IPS DF 4.7 (cell line): ENCODE measurements around the gene TTC21A.

Experiments used
- DNase-seq: peaks from one replicate; pipeline ENCODE4 v3.0.0-alpha.2; 2013; ENCODE audit warnings: low spot score; ENCODE audit errors: extremely low read depth

Gene TTC21A

GRCh38 chr3:39097716-39098472 lies 9.6 kb upstream of the TTC21A start:
- DNase-seq: no peak

DNA sequence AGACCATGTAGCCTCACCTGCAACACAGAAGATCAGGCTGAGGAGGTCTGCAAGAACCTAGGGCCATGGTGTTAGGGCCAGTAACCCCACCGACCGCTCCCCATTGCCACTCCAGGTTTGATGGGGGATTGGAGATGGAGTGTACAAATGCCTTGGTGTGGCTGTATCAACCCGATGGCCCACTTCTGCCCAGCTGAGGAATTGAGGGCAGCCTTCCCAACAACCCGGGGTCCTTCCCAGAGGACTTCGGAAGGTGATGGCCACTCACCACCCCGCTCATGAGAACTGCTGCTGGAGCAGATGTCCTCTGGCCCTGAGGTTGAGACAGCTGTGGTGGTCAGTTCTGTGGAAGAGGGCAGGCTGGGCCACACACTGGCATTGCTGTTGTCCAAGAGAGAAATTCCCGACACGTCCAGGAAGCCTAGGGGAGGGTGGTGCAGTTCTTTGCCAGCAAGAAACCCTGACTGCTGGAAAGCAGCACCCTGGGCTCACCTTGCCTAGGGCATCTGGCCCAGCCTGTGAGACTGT lies 8.9 kb upstream of the TTC21A start:
- DNase-seq: no peak

- no peak for DNase-seq
These were observed 8.2 kb upstream of the TTC21A start for GRCh38 chr3:39099242-39099641.

DNA sequence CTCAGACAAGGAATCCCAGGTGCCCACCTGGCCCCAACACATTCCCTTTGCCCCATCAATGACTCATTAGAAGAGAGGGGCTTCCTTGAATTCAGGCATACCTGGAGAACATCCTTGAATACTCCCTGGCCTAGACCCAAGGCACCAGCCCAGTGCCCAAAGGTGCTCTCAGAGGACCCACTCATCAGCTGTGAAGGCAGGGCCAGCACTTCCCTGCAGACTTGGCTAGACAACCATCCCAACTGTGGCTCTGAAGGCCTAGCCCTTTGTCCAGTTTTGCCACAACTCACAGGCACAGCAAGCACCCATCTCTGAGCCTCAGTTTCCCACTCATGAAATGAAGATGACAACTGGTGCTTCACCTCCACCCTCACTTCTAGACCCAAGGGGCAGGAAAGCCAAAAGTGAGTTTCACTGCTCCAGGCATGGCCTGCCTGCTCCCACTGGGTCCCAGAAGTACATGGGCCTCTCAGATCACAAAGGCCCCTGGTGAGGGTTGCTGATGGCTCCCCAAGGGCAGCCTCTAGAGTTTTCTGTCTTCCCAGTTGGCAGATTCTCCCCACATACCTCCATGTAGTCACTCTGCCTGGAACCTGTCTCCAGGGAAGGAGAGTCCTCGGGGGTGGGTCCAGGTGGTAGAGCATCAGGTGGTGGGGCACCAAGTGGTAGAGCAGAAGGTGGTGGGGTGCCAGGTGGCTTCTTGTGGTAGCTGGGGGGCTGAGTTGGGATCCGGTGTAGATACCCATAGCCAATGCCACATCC lies 7.6 kb upstream of the TTC21A start:
- no peak for DNase-seq

GRCh38 chr3:39100500-39100886 lies 7.0 kb upstream of the TTC21A start:
- DNase-seq: no peak

DNA sequence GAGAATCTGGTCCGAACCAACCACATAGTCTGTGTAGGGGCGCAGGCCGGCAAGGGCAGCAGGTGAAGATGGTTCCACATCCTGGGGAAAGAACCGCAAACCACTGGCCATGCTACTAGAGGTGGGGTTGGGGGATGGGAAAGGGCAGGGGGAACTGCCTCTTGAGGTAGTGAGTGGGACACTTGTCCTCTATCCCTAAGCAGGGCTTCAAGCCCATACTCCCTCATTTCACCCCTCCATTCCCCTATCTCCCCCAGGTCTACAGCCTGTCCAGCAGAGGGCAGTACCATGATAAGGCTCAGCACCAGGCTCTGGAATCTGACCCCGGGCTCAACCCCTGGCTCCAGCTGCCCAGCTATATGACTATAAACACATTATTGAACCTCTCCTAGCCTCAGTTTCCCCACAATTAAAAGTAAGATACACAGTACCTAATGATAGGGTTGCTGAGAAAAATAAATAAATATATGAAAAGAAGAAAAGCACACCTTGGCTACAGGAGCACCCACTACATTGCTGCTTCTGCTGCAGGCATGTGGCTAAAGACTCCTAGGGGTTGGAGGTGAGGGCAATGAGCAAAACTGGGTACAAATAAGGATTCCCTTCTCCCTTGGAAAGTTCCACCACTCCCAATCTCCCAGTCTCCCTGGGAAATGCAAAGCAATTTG lies 6.3 kb upstream of the TTC21A start:
- DNase-seq: no peak

DNA sequence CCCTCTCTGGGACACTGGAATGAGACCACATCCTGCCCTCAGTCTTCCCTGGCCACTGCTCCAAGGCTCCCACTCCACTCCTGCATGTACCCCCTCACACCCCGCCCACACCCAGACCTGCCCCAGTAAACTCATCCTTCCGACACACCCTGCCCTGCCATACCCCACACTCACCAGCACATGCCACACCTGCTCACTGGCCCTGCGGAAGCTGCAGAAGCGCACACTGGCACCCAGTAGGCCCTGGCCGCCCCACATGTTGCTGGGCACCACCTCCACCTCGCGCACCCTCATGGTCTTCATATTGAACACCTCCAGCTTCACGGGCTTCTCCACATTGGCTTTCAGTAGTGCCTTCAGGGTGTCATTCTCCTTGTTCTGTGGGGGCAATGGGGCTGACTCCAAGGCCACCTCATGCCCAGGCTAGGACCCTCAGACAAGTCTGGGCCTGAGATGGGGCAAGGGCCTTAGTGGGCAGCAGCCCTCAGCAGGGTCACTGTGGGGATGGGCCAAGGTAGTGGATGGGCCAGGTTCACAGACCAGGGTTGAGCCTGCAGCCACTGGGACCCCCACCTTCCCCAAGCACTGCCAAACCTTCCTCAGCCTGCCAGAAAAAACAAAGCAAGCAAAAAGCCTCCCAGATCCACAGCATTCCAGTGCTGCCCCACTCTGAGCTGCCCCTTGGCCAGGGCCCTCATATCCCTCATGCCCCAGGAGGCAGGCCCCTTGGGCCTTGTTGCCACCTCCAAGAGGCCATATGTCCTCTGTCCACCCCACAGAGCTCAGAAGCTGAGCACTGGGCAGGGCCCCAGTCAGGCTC lies 4.8 kb upstream of the TTC21A start:
- no peak for DNase-seq

DNA sequence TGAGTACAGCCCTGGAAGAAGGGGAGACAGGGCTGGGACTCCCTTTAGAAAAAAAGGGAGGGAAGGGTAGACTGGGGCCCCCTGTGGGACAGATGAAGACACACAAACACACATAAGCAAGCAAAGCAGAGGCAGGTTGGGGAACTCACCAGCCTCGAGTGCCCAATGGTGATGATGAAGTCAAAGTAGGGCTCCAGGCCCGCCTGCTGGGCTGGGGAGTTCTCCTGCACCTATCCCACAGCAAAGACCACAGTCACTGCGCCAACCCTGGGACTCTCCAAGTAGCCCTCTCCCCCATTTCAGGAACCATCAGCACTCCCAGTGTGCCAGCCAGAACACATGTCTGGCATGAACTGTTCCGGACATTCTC lies 4.2 kb upstream of the TTC21A start:
- DNase-seq: no peak

- no peak for DNase-seq
These were observed 3.5 kb upstream of the TTC21A start for GRCh38 chr3:39103791-39104552.

GRCh38 chr3:39104961-39105686 lies 2.4 kb upstream of the TTC21A start:
- no peak for DNase-seq

DNA sequence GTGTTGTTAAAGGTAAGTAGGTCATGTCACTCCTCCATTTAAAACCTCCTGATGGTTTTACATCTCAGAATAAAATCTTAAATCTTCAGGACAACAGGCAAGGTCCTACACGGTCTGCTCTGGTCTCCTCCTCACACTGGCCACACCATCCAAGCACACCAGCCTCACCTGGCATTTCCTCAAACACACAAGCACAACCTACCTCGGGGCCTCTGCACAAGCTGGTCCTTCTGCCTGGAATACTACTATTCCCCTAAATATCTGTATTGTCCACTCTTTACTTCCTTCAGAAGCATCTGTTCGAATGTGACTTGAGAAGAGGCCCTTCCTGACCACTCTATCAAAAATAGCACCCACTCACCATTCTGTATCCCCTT lies 1.8 kb upstream of the TTC21A start:
- no peak for DNase-seq

DNA sequence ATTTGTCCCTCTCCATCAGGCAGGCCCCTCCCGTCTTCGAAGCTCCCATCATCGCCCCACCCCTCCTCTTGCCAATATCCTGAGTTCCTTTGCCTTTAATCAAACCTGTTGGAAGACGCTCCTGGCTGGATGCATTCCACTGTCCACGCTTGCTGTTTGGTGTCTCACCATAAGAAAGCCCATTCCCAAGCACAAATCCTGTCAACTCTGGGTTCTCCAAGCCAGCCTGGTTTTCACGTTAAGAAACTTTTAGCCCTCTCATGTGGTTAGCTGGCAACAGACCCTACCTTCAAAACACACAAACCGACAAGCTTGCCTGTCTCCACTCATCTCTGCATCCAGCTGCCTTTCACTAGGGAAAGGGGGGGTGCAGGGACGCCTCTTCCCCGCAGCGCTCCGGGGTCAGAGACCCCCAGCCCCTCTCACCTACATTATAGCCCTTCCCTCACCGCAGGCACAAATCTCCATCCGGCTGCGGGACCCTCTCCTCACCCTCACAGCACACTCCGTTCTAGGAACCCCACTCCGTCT lies 1.1 kb upstream of the TTC21A start:
- DNase-seq: no peak

GRCh38 chr3:39106851-39107387 lies 561 bp upstream of the TTC21A start:
- DNase-seq: no peak

DNA sequence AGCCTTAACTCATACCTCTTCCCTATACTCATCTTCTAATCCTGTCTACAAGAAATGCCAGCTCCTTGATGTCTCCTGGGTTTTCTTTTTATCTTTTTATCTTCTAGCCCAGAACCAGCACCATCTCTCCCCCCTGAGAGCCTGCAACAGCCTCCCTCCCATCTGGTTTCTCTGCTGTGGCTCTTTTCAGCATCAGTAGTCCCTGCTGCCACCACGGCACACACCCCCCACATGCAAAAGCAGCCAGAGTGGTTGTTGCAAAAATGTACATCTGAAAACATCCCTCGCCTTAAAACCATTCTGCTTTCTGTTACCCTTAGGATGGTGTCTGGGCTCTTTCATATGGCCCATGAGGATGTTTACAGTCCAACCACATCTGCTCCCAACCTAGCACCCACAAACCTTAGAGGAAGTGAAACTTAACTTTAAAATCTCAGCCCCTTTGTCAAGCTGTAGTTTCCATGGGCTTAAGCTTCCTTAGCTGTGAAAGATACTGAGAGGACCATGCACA lies 775 bp downstream of the TTC21A start:
- no peak for DNase-seq

DNA sequence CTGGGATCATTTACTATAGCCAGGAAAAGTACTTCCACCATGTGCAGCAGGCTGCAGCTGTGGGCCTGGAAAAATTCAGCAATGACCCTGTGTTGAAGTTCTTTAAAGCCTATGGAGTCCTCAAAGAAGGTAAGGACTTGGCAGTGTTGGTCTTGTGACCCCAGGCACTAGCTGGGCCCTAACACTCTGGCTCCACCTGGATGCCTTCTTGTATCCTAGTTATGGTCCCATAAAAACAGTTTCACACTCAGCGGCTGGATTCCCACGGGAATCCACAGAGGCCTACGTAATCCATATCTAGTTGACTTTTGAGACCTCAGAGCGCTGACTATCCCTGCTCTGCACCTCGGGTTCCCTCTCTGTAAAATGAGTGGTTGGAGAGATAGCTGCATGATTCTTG lies 1.6 kb downstream of the TTC21A start:
- DNase-seq: no peak

GRCh38 chr3:39110041-39110639 lies 2.7 kb downstream of the TTC21A start:
- no peak for DNase-seq

GRCh38 chr3:39112113-39112512 lies 4.6 kb downstream of the TTC21A start:
- no peak for DNase-seq

GRCh38 chr3:39112535-39112934 lies 5.1 kb downstream of the TTC21A start:
- DNase-seq: no peak

DNA sequence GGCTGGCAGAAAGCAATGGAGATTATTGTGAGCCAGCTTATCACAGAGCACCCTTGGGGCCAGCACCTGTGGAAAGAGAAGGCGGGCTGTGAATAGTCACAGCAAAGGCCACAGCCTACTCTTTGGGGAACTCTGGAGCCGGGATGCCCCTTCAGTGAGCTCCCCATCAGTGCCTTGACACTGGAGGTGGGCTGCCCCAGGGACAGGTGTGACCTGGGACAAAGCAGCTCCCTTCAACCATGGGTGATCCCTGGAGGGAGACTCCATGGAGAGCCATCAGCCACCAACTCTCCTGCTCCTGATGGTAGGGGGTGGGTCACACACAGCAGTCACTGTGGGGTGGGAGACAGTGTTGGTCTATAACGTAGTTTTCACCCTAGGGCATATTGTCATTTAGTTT lies 5.8 kb downstream of the TTC21A start:
- DNase-seq: no peak
